GM21367 (cell line): ENCODE data around the gene PROCR.
"Not testable (repeated sequence)": the region's sequence is repeated elsewhere in the genome, so short reads cannot be mapped to it uniquely, and the experiment has no call there.

Experiments used
- ATAC-seq: cut with Tn5 transposase; IDR thresholded peaks from one replicate; pipeline ENCODE4 v1.9.1; 2021; ENCODE audit not compliant: unreplicated experiment

Gene PROCR

DNA sequence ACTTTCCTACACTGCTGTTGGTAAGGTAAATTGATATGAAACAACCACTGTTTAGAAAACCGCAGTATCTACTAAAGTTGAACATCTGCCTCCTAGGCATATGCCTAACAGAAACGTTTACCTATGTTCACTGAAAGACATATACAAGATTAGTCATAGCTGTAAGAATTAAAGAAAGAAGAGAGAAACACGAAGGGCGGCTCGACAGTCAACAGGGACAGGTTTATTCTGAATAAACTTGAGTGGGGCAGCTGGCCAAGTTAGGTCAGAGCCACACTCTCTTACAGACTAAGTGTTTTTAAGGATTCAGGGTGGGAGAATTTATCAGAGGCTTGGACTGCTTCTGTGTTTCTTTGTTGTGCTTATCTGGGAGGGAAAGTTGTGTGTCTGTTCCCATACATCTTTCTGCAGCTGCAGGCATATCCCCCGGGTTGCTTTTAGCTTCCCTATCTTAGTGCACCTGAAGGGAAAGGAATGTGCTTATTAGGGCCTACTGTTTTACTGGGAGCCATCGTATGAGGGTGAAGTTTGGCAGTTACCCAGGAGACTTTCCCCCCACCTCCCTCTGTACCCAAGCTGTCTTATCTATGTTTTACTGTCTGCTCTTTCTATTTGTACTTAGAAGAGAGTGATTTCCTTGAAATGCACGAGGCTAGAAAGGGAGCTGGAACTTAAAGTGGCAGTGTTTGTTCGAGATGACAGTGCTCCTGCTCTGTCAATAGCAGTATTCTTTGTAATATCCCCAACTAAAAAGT, 20.4 kb downstream of the PROCR start:
- ATAC-seq: no peak

DNA sequence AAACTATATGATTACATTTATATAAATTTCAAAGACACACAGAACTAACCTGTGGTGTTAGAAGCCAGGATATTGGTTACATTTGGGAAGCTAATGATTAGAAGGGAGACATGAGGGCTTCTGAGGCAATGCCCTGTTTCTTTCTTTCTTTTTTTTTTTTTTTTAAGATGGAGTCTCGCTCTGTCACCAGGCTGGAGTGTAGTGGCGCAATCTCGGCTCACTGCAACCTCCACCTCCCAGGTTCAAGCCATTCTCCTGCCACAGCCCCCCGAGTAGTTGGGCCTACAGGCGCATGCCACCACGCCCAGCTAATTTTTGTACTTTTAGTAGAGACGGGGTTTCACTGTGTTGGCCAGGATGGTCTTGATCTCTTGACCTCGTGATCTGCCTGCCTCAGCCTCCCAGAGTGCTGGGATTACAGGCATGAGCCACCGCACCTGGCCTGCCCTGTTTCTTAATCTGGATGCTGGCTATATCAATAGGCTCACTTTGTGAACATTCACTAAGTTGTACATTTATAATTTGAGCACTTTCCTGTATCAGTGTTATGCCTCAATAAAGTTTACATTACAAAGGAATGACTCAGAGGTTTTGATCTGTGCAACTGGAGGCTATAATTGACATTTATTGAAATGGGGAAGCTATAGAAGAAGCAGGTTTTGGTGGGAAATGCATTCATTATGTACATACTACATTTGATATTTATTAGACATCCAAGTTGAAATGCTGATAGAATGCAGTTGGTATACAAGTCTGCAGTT, 21.3 kb downstream of the PROCR start:
- ATAC-seq: not testable (repeated sequence)

DNA sequence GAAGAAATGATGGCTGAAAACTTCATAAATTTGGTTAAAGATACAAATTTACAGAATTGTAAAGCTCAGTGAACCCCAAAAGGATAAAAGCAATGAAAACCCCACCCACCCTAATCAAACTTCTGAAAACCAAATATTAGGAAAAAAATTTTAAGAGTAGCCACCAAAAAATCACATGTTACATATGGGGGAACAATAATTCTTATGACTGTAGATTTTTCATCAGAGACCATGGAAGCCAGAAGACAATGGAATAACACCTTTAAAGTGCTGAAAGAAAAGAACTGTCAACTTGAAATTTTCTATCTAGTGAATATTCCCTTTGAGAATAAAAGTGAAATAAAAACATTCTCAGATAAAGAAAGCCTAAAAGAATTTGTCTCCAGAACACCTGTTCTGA, 24.4 kb downstream of the PROCR start:
- ATAC-seq: no peak

DNA sequence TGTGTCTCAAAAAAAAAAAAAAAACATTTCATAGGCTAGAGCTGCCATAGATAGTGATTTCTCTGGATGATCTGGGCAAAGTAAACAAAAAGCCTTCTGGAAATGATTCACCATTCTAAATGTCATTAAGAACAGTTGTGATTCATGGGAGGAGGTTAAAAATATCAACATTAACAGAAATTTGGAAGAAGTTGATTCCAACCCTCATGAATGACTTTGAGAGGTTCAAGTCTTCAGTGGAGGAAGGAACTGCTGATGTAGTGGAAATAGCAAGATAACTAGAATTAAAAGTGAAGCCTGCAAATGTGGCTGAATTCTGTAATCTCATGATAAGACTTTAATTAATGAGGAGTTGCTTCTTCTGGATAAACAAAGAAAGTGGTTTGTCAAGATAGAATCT, 27.9 kb downstream of the PROCR start:
- ATAC-seq: no peak

DNA sequence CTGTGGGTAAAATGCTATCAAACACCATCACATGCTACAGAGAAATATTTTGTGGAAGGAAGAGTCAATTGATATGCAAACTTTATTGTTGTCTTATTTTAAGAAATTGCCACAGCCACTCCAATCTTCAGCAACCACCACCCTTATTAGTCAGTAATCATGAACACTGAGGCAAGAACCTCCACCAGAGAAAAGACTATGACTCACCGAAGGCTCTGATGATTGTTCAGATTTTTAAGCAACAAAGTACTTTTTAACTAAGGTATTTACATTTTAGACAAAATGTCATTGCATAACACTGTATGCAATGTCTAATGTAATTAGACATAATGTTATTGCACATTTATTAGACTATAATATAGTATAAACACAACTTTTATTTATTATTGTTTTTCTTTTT, 28.4 kb downstream of the PROCR start:
- no peak for ATAC-seq

DNA sequence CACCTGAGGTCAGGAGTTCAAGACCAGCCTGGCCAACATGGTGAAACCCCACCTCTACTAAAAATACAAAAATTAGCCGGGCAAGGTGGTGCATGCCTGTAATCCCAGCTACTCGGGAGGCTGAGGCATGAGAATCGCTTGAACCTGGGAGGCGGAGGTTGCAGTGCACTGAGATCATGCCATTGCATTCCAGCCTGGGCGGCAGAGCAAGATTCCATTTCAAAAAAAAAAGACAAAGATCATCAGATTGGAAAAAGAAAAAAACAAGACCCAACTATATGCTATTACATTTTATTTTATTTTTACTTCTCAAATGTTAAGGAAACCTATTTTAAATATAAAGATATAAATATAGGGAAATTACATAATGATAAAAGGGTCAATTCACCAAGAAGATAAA, 29.6 kb downstream of the PROCR start:
- ATAC-seq: not testable (repeated sequence)

DNA sequence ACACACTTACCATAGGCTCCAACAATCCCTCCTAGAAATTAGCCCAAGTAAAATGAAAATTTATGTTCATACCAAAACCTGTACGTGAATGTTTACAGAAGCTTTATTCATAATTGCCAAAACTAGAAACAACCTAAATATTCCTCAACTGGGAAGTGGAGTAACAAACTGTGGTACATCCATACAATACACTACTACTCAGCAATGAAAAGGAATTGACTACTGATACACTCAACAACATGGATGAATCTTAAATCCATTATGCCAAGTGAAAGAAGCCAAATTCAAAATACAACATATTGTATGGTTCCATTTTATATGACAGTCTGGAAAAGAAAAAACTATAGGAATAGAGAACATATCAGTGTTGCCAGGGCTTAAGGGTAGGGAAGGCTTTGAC, 34.9 kb downstream of the PROCR start:
- no peak for ATAC-seq

DNA sequence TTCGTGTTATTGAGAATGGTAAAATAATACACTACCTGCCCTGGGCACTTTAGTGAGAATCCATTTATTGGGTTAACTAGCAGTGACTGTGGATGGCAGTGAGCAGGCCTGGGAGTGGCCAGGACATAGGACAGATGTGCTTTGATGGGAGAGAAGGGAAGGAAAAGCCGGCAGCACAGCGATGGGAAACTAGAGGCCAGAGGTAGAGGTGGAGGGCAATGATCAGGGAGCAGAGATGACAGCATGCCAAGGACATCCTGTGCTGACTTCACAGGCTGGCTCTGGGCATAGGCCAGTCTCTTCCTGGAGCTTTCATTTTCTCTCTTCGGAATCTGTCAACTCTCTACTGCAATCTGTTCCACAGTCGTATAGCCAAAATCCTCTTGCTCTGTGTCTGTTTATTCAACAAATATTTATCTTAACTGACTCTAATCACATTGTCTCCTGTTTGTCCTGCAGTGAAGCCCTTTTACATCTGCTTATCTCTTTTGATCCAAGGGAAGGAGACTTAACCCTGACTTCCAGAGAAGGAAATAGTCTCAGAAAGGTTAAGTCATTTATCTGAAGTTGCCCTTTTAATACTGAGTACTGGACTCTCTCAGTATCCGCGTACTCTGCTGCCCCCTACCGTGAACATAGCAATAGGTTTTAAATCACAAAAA, 36.2 kb downstream of the PROCR start:
- no peak for ATAC-seq

DNA sequence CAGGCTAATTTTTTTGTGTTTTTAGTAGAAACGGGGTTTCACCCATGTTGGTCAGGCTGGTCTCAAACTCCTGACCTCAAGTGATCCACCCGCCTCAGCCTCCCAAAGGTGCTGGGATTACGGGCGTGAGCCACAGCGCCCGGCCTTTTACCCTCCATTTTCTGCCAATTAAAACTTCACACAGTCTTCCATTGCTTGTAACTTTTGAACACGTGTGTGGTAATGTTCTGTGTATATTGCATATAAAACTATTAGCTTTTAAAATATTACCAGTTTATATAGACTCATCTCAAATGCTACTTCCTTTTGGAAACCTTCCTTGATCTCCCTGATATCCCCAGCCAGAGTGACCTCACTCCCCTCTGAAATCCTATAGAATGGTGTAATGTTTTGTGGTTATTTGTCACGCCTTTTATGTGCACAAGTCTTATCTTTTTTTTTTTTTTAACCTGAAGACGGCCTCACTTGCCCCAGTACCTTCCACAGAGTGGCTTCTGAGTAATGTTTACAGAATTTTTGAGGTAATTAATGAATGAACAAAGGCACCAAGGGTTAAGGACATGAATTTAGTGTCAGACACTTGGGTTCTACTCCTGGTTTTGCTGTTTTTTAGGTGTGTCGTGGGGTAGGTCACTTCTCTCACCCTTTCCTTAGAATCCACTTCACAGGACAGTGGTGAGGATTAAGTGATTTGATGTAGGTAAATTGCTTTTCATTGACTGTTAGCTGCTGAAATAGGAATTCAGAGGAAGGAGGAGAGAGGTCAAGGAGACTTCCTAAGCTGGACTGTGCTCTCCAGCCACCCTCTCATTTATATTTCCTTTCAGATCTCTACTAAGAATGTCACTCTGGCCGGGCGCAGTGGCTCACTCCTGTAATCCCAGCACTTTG, 43.4 kb downstream of the PROCR start:
- ATAC-seq: no peak

DNA sequence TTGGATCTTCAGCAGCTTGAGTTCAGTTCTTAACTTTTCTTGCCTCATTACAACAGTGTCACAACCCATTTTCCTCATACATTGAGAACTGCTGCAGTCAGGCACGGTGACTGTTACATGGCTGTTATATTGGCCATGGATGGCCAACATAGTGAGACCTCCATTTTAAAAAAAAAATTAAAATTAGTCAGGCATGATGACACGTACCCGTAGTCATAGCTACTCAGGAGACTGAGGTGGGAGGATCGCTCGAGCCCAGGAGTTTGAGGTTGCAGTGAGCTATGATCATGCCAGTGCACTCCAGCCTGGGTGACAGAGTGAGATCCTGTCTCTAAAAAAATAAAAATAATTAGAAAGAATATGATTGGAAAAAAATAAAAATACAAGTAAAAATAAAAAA, 44.7 kb downstream of the PROCR start:
- ATAC-seq: no peak

DNA sequence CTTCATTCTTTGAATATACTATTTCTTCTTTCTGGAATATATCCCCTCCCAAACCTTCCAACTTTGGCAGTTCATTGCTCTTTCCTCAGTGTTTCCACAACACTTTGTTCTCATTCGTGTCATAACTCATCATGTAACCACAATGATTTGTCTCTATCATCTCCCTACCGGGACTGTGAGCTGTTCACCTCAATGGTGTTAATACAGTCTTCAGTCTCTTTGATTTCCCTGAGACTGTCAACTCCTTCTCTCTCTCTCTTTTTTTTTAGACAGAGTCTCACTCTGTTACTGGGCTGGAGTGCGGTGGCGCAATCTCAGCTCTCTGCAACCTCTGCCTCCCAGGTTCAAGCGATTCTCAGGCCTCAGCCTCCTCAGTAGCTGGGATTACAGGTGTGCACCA, 52.1 kb downstream of the PROCR start:
- ATAC-seq: no peak

DNA sequence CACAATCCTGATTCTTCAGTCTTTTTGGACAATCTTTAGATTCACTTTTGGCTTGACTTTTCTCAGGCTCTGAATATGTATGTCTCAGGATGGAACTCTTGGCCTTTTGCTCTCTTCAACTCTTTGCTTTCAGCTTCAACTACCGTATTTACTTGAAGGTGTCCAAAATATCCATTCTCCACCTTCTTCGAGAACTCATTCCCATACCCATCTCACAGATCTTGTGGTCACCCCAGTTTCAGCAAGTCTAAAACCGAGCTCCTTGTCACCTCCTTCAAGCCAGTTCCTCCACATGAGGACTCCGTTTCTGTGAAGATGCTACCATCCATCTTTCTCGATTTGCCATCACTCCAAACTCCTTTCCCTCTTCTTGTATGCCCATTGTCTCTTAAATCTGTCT, 52.7 kb downstream of the PROCR start:
- ATAC-seq: no peak

DNA sequence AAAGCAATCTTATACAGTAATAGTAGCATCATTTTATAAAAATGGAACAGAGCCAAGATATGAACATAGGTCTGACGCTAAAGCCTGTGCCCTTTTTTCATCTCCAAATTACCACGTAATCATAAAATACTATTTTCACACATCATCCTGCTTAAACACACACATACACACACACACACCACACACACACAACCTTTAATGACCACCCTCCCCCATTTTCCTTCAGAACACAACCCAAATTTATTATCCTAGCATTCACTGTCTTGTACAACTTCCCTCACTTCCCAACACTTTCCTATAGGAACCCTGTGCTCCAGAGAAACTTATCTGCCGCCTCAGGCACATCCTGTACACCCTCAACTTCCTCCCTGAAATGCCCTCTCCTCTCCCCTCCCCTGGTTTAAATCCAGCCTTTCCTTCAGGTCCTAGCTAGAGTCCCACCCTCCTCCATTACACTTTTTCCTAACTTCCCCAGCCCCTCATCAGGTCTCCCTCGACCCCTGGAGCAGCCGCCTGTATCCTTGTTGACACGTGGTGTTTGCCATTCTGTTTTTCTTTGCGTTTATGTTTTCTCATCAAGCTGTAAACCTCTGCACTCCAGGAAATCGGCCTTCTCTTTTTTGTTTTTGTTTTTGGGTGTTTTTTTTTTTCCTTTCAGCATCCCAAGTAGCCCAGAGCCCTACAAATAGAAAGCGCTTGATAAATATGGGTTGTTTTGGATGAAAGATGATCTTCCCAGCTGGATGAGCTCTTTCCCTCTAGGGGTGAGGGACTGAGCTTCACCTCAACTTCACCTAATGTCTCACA, 53.6 kb downstream of the PROCR start:
- ATAC-seq: no peak

DNA sequence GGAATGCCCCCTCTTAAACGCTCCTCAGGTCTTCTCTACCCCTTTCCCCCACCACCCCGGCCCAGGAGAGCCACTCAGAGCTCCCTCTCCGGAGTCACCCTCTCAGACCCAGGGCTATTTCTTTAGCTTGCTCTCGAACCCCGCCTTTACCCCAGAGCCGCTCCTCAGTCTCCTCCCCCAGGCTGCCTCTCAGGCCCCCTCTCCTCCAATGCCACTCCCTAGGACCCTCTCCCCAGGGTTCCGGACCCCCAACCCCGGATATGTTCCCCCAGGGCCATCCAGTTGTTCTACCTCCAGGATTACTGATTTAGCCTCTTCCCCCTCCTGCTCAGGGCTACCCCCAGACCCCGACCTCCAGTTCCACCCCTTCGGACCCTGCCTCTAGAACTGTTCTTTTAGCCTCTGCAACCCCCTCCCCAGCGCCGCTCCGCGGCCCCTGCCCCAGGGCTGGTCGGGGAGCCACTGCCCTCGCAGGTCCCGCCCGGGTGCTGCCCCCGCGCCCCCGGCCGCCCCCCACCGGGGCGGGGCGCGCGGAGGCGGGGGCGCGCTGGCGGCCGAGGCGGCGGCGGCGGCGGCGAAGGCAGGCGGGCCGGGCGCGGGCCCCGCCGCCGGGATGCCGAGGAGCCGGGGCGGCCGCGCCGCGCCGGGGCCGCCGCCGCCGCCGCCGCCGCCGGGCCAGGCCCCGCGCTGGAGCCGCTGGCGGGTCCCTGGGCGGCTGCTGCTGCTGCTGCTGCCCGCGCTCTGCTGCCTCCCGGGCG, 54.4 kb downstream of the PROCR start, which contains the start of gene MMP24:
Gene MMP24, plus strand, starts transcription at position 565 of the 758 bp plus-strand sequence. Its CDS starts 49 bp downstream, at position 614.
- no peak for ATAC-seq
